ENCODE data around the gene GRAMD1C. TPM values are rescaled to one million over a fixed set of nuclear protein-coding genes. Genes with fewer than 3 reads are reported as not detected.

Gene GRAMD1C
- polyA plus RNA-seq, 3 donors = 0.13 to 0.29 (median 0.27) TPM

GRCh38 chr3:113844622-113845222 lies 6.1 kb downstream of the GRAMD1C start:
- no peak overlapping the region for H3K9ac ChIP-seq (ENCODE audit: insufficient read depth, low read length, poor library complexity, severe bottlenecking)
- DNase-seq = peak in 1 of 3 donors; percentile 16
- no peaks in the 10 kb centered on the region for H3K9me3 Mint-ChIP-seq

GRCh38 chr3:113847247-113847646 lies 8.7 kb downstream of the GRAMD1C start:
- Histone ChIP-seq H3K27ac (ENCODE audit: low read depth in 1 of 2, low read length in 2 of 2) (no peak overlapping the region), H3K4me1 (ENCODE audit: control insufficient read depth in 1 of 2, insufficient read depth in 2 of 2, low read length in 2 of 2) (no peaks in the 10 kb centered on the region), H4K20me1 (ENCODE audit: insufficient read depth, low read length) (no peaks in the 10 kb centered on the region), H3K9ac (ENCODE audit: insufficient read depth, low read length, poor library complexity, severe bottlenecking) (no peak overlapping the region), H3K4me3 (replicated peaks in 1 of 3; ENCODE audit: low read depth in 2 of 3, low read length in 3 of 3) (no peak overlapping the region), H3K4me2 (replicated peaks; ENCODE audit: extremely low read depth, low read length, poor library complexity, severe bottlenecking) (no peak overlapping the region), H3K79me2 (ENCODE audit: insufficient read depth, low read length) (no peaks in the 10 kb centered on the region), H3K27me3 (ENCODE audit: control insufficient read depth in 2 of 2, insufficient read depth in 2 of 2, low read length in 2 of 2) (no peaks in the 10 kb centered on the region), H3K9me3 (replicated peaks in 1 of 2; ENCODE audit: control insufficient read depth in 1 of 2, insufficient read depth in 1 of 2, low read length in 2 of 2) (no peaks in the 10 kb centered on the region), H3K36me3 (replicated peaks in 1 of 2; ENCODE audit: control insufficient read depth in 1 of 2, insufficient read depth in 2 of 2, low read length in 2 of 2) (no peaks in the 10 kb centered on the region), H2AFZ (ENCODE audit: insufficient read depth, low read depth, low read length, poor library complexity, severe bottlenecking) (no peak overlapping the region)
- no peak for DNase-seq
- Mint-ChIP-seq H3K27ac (no peak overlapping the region), H3K4me1 (no peaks in the 10 kb centered on the region), H3K4me3 (no peak overlapping the region), H3K27me3 (ENCODE audit: low read depth in 3 of 3) (no peaks in the 10 kb centered on the region), H3K9me3 (peaks cover 0 to 3% (median 0%) of the 10 kb centered on the region in 7 donors), H3K36me3 (no peaks in the 10 kb centered on the region)
- no peak for TF ChIP-seq CTCF (IDR thresholded peaks at IDR 0.05)
- intact Hi-C loops (cut with micrococcal nuclease) = no loop called here

More at GRCh38 chr3:113844622-113845222, 6.1 kb downstream of the GRAMD1C start:
- no peaks in the 10 kb centered on the region for H3K4me1 ChIP-seq (ENCODE audit: control insufficient read depth in 1 of 2, insufficient read depth in 2 of 2, low read length in 2 of 2)
- H3K36me3 Mint-ChIP-seq = no peaks in the 10 kb centered on the region
- H3K4me1 Mint-ChIP-seq = no peaks in the 10 kb centered on the region
- no peaks in the 10 kb centered on the region for H3K36me3 ChIP-seq (replicated peaks in 1 of 2; ENCODE audit: control insufficient read depth in 1 of 2, insufficient read depth in 2 of 2, low read length in 2 of 2)
- no peak overlapping the region for H3K4me3 ChIP-seq (replicated peaks in 1 of 3; ENCODE audit: low read depth in 2 of 3, low read length in 3 of 3)
- no CpG with 5 or more reads among the region's 4 CpGs for WGBS (ENCODE audit: insufficient coverage)
- peaks cover 0 to 1% (median 0%) of the 10 kb centered on the region in 3 donors for H3K27me3 Mint-ChIP-seq (ENCODE audit: low read depth in 3 of 3)
- H3K27ac Mint-ChIP-seq = no peak overlapping the region
- no peaks in the 10 kb centered on the region for H3K9me3 ChIP-seq (replicated peaks in 1 of 2; ENCODE audit: control insufficient read depth in 1 of 2, insufficient read depth in 1 of 2, low read length in 2 of 2)
- peak; percentile 72 for TF ChIP-seq CTCF (IDR thresholded peaks at IDR 0.05)
- H3K4me3 Mint-ChIP-seq = no peak overlapping the region
- no peaks in the 10 kb centered on the region for H3K79me2 ChIP-seq (ENCODE audit: insufficient read depth, low read length)
- H2AFZ ChIP-seq (ENCODE audit: insufficient read depth, low read depth, low read length, poor library complexity, severe bottlenecking) = no peak overlapping the region
- no peak overlapping the region for H3K27ac ChIP-seq (ENCODE audit: low read depth in 1 of 2, low read length in 2 of 2)
- no peaks in the 10 kb centered on the region for H4K20me1 ChIP-seq (ENCODE audit: insufficient read depth, low read length)
- H3K4me2 ChIP-seq (replicated peaks; ENCODE audit: extremely low read depth, low read length, poor library complexity, severe bottlenecking) = no peak overlapping the region
- intact Hi-C loops (cut with micrococcal nuclease) = no loop called here
- no peaks in the 10 kb centered on the region for H3K27me3 ChIP-seq (ENCODE audit: control insufficient read depth in 2 of 2, insufficient read depth in 2 of 2, low read length in 2 of 2)
